HG03571 (cell line): ENCODE data around the gene ATP6V1C2.

ENCODE experiments used
- ATAC-seq: cut with Tn5 transposase; IDR thresholded peaks from one replicate; pipeline ENCODE4 v1.9.1; 2021; ENCODE audit not compliant: unreplicated experiment

ATP6V1C2 gene

DNA sequence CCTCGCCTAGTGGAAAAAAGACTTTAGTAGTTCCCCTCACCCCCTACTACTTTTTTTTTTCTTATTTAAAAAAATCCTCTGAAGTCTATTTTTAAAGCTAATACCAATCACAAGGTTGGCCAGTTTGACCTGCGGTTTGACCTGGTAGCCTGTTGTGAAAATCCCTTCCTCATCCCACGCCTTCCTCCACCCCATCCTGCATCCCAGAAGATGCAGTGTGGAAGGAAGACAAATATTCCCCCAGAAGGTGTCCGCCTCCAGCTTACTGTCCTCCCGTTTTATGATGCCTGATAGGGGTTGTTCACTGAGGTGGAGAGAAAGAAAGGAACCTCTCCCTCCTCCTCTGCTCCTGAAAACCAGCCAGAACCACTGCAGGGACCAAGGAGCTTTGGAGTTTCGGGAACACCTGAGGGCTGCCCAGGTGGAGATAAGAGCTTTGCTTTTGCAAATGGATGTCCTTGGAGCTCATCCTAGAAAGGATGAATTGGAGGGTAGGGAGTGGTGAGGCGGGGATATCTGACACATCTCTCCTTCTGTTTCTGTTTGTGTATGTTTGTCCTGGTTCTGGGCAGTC, 909 bp downstream of the ATP6V1C2 start:
- no peak for ATAC-seq

DNA sequence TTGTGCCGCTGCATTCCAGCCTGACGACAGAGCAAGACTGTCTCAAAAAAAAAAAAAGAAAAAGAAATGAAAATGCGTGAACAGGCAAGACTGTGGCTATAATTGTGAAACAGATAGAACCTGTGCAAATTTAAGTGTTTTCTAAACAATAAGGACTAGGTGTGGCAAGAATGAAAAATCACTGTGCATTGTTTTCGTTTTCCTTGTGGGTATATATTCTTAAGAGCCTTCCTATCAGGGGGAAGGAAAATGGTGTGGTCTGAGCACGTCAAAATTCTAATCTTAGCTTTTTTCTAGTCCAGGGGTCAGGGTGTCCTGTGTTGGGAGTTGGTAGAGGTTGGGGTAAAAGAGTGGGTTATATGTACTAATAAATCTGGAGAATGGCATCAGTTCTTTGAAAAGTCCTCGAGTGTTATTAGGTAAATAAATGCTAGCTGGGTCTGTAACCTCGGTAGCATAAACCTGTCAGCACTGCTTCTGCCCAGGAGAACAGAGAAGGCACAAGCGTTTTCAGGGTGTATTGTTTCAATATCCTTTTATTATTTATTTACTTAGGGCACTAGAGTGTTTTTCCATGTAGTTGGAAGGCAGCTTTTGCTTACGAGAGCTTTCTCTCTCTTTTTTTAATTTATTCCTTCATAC, 11.6 kb downstream of the ATP6V1C2 start:
- ATAC-seq, result no peak

DNA sequence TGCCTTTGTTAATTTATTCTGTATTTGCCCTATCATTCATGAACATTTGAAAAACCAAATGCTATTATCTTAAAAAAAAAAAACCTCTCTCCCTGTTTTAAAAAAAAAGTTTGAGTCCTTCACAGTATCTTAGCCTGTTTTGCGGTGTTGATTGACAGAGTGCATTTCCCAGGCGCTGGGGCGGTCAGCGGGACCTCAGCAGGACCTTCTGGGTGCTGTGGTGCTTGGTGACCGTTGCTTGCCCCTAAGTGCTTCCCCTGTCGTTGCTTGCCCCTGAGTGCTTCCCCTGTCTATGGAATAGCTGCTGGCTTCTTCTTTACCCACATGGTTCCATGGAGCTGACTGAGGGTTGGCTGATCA, 12.1 kb downstream of the ATP6V1C2 start:
- no peak for ATAC-seq

DNA sequence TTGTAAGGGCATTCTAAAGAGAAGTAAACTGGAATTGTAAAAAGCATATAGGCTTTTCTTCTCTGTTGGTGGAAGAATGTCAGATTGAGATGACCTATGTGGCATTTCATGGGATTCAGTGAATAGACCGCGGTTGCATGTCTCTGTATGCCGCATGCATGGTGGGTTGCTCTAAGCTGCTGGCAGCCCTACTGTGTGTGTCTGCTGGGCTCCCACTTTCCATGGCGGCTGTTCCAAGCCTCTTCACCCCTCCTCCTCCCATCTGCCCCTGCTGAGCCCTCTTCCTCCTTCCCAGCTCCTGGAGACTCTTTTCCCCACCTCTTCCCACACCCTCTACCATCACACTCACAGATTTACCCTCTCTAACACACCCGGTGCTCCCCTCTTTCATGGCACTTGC, 12.6 kb downstream of the ATP6V1C2 start:
- no peak for ATAC-seq

DNA sequence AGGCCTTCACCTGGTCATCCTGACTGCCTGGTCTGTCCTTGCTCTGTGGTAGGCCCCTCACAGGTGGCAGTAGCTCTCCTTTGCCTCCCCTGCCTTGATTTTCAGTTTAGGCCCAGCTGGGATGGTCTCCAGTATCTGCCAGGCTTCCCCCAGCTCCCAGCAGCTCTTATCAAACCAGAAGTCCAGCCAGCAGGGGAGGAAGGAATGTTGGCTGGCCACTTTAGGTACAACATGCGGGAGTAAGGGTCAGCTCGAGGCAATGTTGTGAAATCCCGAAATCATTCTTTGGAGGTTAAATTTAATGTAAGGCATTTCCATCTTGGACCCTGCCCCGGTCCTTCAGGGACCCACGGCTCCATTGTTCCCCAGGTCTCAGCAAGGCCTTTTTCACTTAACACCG, 16.8 kb downstream of the ATP6V1C2 start:
- no peak for ATAC-seq

DNA sequence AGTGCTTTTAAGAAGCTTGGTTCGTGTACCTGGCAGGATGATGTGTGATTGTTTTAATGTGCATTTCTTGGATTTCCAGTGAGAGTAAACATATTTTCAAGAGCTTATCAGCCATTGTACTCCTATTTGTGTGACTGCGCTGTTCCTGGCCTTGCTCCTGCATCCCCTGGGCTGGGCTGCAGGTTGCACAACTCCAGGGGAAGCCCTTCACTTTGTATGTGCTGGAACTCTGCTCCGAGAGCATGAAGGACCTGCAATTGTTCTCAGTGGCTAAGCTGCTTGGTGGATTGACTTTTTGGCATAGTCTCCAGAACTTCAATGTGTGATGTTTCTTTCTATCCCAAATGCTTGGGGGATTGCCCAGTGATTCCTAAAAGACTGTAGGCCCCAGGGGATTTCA, 18.8 kb downstream of the ATP6V1C2 start:
- no peak for ATAC-seq

DNA sequence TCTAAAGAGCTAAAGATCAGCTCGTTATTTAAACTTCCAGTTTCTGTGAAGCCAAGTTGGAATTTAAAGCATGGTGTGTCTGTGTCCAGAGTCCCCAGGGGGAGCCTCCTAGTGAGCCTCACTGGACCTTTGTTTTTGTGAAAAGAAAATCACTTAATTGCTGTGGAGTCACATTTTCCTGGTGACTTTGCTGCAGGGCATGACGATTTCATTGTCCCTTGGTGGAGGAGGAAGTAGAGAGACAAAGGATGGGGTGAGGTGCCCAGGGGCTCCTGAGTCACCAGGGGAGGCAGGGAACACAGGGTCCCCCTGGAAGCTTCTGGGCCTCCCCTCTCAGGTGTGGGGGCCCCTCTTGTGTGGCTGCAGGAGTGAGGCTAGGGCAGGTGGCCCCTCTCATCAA, 19.7 kb downstream of the ATP6V1C2 start:
- no peak for ATAC-seq

DNA sequence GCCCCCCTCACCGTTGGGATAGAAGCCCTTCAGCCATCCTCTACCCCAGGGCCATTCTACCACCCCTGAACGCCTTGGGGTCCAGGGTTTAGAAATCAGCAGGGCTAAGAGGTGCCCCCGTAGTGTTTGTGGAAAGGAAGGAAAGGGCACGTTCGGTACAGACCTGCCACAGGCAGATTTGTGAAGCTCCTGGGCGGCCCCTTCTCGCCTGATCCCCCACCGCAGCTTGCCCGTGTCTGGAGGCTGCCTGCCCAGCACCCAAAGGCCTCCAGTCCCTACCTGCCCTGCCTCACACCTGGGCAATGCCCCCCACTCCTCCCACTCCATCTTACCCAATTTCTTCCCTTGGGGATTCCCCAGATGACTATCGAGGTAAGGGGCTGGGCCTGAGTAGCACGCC, 21.2 kb downstream of the ATP6V1C2 start:
- ATAC-seq, result no peak

DNA sequence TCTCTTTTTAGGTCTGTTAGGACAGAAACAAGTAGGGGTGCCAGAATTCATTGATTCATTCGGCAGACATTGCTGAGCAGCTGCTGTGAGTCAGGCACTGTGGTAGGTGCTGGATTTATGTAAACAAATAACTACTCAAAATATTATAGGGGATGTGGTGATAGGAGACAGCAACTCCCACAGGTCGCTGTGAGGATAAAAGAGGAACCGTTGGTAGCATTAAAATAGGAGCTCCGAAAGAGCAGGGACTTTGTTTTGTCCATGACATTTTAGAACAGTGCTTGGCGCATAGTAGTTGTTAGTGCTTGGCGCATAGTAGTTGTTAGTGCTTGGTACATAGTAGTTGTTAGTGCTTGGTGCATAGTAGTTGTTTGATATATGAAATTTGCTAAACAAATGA, 29.2 kb downstream of the ATP6V1C2 start:
- ATAC-seq, result no peak

DNA sequence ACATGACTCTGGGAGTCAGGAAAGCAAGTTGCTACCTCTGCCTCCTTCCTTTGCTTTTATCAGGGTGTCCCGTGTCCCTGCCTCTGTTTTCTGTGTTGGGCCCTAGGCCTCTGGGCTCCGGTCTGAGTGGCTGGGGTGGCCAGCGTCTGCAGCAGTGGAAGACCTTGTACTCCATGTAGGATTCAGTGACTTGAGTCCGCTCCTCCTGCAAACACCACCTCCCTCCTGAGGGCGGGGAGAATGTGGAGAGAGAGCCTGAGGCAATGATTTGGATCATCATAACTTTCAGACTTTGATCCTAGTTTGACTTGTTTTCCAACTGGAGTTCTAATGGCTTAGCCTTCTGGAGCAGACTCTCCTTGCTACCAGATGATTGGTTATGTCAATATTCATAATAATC, 30.8 kb downstream of the ATP6V1C2 start:
- no peak for ATAC-seq

DNA sequence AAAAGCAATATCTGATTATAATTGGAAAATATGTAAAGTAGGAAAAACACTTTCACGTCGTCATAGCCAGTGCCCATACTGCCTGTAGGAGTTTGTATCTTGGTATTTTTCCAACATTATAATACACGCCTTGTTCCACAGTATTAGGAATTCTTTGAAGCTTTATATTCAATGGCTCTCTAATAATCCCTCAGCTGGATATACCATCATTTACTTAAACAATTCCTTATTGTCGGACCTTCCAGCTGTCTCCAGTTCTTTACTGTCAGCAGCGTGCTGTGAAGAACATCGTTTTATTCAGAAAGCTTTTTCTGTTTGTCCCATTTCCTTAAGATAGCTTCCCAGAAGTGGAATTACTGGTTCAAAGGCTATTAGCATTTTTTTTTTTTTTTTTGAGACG, 31.7 kb downstream of the ATP6V1C2 start:
- ATAC-seq, result no peak

DNA sequence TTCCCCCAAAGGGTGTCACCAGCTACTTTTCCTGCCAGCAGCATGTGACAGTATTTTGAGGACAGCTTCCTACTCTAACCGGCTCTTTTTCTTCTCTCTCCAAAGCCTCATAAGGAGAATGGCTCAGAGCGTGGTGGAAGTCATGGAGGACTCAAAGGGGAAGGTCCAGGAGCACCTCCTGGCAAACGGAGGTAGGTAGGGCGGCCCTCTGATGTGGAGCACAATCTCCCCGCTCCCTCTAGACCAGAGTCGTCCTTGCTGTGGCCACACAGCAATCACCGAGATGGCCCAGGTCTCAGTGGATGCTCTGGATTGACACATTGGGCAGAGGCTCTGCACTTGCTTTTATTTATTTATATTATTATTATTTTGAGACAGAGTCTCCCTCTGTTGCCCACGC, 32.4 kb downstream of the ATP6V1C2 start:
- no peak for ATAC-seq

DNA sequence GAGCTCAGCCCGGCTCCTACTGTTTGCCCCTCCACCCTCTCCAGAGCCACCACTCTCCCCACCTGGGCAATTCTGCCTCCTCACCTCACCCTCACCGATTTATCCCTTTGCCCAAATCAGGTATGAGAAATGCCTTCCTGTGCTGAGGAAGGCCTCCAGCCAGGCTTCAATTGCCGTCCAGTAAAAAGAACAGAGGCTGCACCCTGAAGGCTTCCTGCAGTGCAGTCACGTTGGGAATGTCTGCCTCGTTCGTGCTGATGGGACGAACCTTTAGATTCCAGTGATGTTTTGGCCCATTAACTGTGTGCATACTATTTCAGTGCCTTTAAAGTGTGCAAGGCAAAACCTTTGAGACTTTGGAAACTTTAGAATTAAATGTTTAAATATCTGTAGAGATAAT, 34.2 kb downstream of the ATP6V1C2 start:
- no peak for ATAC-seq

DNA sequence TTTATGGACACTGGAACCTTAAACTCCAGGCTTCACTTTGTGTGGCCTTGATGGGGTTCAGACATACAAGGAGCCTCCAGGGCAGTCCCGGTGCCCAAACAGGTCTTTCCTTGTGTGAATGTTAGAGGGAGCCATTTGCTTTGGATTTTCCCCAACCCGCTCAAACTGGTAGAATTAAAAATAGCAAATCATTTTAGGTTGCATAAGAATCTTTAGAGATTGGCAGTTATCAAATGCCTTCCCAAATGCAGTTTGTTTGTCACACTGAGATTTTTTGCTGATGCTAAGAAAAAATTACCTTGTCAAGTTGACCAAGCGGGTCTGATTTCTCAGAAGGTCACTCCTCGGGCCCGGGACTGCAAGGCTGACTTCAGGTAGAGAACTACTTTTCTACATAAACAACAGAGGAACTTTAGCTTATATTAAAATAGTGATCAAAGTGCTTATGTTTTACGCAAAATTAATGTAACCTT, 36.4 kb downstream of the ATP6V1C2 start:
- no peak for ATAC-seq

DNA sequence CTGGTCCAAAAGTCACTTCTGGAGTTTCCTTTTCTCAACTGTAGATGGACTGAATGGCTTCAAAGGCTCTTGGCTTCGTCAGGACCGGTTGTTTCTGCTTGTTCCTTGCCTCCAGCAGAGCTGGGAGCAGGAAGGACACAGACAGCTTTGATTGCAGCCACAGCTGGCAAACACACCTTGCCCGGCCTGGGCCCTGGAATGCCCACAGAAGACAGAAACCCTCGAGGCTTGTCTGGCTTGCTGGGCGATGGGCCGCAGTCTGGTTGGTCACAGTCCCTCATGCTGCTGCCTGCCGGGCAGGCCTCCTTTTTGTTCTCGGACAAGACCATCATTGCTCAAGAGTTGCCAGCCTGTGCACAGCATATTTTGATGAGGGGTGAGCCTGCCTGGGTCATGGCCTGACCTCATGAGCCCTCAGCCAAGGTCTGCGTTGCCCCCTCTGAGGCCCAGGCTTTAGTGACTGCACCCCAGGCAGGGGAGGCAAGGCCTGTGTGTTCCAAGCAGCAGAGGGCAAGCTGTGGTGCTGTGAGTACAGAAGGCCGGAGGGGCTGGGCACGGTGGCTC, 37.8 kb downstream of the ATP6V1C2 start:
- no peak for ATAC-seq

DNA sequence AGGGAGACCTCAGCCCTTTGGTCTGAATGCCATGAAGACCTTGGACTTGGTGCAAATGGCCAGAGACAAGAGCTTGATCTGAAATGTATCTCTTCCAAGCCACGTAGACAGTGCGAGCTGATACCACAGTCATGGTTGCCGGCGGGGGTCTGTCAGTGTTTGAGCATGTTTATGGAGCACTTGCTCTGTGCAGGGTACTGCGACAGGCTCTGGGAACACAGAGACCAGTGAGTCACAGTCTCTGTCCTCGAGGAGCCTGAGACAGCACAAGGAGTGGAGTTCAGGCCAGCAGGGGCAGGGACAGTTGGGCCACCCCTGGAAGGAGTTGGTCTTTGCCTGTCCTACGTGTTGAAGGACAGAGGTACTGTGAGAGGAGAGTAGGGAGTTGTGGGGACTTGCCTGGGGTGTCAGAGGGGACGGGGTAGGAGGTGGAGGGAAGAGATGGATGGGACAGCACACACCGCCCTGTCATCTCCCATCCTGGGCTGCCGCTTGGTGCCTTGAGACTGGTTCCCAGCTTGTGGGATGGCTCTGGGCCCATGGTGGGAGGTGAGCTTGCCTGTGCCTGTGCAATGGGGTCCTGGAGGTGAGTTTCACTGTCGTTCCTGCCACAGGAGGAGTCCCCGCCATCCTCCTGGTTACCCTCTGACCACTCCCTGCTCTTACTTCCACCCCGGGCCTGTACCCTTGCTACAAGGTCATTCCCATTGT, 39.5 kb downstream of the ATP6V1C2 start:
- no peak for ATAC-seq

DNA sequence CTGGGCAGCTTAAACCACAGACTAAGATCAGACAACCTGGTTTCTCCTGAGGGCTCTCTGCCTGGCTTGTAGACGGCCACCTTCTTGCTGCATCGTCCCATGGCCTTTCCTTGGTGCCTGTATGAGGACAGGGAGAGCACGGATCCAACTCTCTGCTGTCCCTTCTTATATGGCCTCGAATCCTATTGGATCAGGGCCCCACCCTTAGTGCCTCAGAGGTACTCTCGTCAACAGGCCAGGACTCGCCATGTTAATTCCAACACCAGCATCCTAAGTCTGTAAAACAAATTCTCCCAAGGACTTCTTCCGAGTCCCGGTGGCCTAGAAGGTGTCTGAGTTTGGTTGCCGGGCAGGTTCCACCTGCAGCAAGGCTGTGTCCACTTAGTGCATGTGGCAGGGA, 40.2 kb downstream of the ATP6V1C2 start:
- no peak for ATAC-seq

DNA sequence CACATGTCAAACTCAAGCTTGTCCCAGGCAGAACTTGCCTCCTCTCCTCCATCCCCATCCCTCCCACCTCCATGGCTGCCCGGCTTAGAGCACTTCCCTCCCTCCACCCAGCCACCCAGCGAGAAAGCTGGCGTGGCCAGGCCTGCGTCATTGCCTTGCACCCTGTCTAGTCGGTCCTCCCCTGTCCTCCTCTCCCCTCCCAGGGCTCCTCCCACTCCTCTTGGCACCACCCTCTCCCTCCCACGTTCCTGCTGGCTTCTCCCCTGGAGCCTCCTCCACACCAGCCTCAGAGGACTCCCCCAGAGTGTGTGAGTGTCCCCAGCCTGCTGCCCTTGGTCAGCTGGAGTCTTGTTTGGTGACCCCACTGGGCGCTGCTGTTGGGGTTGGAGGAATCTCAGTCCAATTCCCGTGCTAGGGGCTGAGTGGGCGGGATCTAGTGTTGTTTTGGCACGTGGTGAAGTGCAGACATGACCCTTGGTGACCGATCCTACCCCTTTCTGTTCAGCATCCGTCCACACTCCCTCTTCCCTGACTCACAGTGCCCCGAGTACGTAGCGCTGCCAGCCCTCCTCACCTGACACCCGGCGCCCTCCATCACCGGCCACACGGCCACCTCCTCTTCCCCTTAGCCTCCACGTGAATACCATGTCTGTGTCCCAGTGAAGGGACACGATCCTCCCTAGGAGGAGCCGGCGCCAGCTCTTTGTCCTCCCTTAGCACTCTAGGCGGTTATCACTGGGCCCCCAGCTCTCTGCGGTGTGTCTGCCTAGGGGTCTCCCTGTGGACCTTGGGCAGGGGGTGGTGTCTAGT, 41.4 kb downstream of the ATP6V1C2 start:
- ATAC-seq, result no peak

DNA sequence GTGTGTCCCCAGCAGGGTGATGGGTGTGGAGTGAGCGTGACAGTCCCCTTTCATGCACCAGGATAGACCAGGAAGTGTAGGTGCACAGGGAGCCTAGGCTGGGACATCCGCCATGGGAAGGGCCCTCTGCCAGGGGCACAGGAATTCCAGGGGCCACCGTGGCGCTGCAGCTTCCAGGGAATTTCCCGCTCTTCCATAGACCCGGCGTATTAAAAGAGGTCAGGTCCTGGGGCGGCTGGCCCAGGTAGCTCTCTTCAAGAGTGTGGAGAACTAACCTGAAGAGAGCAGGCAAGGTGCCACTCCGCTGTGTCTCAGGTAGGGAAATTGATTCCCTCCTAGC, 42.0 kb downstream of the ATP6V1C2 start:
- ATAC-seq, result no peak

DNA sequence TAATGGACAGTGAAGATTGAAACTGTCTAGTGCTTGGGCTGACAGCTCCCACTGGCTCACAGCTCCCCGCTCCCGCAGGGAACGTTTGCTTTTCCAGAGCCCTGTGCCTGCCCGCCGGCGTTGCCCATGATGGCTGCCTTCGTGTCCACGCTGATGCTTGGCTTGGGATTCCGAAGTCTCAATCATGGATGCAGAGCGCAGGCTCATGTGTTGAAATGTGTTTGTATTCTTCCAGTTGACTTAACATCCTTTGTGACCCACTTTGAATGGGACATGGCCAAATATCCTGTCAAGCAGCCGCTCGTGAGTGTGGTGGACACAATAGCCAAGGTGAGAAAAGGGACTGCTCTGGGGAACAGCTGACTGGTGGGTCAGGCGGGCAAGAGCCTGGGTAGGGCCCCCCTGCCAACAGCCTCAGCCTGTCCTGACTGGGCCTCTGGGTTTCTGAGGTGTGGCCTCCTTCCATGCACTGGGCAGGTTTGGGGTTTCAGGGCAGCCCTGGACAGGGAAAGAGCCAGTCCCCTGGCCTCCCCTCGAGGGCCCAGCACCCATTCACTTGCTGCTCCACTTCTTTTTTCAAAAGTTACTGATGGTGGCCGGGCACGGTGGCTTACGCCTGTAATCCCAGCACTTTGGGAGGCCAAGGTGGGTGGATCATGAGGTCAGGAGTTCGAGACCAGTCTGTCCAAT, 42.8 kb downstream of the ATP6V1C2 start:
- no peak for ATAC-seq

DNA sequence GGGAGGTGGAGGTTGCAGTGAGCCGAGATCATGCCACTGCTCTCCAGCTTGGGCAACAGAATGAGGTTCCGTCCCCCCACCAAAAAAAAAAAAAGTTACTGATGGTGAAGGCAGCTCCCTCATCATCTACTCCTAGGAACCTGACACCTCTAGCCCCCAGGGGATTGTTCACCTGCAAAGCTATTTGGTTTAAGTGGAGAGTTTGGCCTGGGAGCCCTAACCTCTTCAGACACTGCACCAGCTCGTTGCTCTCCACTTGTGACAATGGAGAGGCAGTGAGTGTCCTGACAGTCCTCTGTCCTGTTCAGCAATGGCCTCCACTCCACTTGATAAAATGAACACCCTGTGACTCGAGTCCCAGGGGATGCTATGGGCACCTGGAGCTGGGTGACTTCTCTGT, 43.5 kb downstream of the ATP6V1C2 start:
- no peak for ATAC-seq
